ENCODE measurements around the gene SAMD3.
"Not testable (repeated sequence)": the region's sequence is repeated elsewhere in the genome, so short reads cannot be mapped to it uniquely, and the experiment has no call there.

Gene SAMD3

GRCh38 chr6:130207979-130208649, 14.6 kb downstream of the SAMD3 start:
- DNase-seq: no peak

- DNase-seq: no peak
These were observed 16.3 kb downstream of the SAMD3 start for GRCh38 chr6:130206479-130206878.

GRCh38 chr6:130204322-130204721, 18.4 kb downstream of the SAMD3 start:
- DNase-seq: no peak

- DNase-seq: no peak
These were observed 19.4 kb downstream of the SAMD3 start for GRCh38 chr6:130203370-130203769.

DNA sequence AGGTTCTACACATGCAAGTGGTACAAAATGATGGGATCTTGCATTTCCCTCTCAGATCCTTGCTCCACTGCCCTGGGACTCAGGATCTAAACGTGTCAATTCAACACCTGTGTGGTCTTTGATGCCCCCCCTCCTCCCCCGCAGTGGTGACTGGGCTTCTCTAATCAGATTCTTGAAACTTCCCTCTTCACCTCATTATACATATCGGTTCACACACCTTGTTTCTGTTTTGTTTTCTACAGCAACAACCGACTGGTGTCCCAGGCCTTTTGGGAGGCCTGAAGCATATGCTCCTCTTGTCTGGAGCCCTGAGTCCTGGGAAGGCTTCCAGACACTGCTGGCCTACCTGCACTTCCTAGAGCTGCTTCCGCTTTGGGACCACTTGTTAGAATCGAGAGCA, 20.0 kb downstream of the SAMD3 start:
- no peak for DNase-seq

DNA sequence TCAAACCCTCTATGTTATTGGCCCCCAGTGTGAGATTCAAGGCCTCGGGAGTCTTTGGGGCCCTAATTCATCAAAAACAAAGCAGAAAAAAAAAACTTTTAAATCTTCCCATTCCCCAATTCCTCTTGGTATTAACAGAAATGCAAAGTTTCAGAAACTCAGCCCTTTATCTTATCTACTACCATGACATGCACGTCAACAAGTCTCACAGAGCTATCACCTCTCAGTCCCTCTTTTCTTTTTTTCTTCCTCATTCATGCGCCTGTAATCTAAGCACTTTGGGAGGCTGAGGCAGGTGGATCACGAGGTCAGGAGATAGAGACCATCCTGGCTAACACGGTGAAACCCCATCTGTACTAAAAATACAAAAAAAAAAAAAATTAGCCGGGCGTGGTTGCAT, 22.7 kb downstream of the SAMD3 start:
- no peak for DNase-seq

GRCh38 chr6:130198483-130199035, 24.2 kb downstream of the SAMD3 start:
- no peak for DNase-seq

GRCh38 chr6:130197816-130198482, 24.8 kb downstream of the SAMD3 start:
- not testable (repeated sequence) for DNase-seq

DNA sequence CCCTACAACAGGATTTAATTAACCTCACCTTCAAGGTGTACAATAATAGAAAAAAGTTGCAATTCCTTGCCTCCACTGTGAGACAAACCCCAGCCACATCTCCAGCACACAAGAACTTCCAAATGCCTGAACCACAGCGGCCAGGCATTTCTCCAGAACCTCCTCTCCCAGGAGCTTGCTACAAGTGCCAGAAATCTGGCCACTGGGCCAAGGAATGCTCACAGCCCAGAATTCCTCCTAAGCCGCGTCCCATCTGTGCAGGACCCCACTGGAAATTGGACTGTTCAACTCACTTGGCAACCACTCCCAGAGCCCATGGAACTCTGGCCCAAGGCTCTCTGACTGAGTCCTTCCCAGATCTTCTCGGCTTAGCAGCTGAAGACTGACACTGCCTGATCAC, 28.3 kb downstream of the SAMD3 start:
- DNase-seq: not testable (repeated sequence)

DNA sequence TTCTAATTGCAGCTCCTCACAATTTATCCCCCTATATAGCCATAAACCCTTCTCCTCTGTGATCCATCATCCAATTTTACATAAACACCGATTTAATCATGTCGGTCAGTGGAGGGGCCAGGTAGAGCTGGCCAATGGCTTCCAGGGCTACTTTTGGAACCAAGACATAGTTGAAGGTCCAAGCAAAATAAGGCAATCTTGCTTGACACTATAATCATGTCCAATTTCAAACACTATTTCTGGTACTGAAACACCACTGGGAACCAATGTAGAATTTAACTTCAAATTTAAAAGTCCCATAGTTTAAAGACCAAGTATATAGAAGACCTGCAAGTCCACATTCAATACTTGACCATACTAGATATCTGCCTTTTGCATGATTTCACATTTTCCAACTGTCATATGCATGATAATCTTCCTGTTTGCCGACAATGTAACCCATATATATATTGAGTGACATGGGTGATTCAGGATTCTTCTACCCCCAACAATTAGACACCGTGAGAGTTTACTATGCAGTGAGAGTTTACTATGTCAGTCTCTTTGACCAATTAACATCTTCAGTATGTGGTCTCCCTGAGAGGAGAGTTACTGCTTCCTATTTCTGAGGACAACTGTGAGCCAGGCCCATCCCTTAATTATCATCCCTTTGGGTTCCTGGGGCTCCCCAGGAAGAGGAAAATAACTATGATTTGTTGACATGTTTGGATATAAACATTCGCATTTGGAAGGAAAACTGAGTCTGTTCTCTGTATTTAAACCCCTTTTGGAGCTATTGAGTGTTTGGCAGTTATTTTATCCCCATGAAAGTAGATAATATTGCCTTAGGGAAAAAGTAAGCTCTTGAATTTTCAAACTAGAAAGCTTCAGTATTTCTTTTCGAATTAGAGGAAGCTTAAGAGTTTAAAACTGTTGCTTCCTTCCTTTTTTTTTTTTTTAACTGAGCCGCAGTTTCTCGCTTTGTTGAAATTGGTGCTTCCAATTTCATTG, 31.8 kb downstream of the SAMD3 start:
- no peak for DNase-seq

- DNase-seq: no peak
These were observed 33.0 kb downstream of the SAMD3 start for GRCh38 chr6:130189531-130190397.

- no peak for DNase-seq
These were observed 34.4 kb downstream of the SAMD3 start for GRCh38 chr6:130188207-130188899.

DNA sequence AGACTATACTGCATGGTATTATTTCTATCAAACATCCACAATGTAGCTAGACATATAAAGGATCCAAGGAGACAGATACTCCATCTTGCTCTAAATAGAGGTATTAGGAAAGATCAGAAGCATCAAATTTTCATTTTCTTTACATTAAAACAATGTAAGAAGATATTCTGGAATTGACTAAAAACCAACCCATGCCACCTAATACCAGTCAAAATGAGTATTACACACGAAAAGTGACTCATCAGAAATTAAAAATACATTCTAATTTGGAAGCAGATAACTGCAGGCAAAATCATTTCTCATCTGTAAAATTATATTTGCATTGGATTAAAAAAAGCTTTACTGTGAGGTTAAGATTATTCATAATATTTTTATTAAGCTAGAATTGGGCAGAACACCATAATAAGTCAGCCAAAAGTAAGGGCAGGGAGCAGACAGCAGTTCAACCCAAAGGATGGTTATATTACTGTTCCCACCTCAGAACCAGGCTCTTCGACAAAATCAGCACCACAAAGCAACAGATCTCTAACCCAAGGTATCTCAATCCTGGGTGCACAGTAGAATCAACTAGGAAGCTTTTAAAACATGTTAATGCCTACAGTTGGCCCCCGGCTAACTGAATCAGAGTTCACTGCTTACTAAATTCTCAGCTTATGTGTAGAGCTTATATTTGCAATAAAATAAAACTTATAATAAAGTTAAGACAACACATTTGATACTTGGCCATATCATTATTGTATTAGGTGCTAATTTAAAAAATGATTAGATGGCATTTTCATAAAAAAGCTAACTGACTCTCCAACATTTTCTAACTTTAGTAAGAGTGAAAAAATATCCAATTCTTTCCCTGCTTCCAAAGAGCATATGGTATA, 35.2 kb downstream of the SAMD3 start:
- no peak for DNase-seq

DNA sequence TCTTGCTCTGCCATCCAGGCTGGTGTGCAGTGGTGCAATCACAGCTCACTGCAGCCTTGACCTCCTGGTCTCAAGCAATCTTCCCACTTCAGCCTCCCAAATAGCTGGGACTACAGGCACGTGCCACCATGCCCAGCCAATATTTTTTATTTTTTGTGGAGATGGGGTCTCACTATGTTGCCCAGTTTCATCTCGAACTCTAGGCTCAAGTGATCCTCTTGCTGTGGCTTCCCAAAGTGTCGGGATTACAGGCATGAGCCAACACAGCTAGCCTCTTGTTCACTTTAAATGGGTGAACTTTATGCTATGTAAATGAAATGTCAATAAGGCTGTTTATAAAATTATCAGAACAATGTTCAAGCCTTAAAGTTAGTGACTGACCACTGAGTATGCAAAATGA, 37.1 kb downstream of the SAMD3 start:
- DNase-seq: no peak

DNA sequence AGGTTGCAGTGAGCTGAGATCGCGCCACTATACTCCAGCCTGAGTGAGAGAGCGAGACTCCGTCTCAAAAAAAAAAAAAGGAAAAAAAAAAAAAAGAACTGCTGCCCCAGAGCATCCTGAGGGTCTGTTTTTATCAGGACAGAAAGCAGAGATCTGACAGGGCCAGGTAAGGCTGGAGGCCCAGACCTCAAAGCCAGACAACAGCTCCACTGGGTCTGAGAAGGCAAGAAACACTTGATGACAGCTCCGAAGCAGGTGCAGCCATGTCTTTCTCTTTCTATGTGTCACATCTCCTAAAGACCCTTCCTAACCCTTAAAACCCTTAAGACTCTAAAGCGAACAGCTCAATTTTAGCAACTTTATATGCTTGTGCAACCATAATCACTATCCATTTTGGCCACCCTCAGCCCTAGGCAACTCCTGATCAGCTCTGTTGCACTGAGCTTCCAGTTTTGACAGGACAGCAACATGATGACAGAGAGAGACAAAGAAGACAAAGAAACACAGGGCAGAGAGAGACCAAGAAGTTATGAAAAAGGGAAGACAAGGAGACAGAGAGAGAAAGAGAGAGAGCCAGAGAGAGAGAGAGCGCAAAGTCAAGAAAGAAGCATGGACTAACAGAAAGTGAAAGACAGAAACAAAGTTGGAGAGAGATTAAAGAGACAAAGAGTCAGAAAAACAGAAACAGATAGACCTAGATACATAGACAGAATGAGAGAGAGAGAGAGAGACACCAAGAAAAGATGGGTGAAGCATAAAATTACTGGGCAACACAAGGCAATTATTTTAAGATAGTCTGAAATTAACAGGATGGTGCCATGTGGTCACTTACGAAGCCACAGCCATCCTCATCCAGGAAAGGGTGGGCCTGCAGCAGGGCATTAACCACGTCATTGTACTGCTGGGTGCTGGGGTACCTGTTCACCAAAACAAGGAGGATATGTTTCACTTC, 39.2 kb downstream of the SAMD3 start:
- DNase-seq: no peak

DNA sequence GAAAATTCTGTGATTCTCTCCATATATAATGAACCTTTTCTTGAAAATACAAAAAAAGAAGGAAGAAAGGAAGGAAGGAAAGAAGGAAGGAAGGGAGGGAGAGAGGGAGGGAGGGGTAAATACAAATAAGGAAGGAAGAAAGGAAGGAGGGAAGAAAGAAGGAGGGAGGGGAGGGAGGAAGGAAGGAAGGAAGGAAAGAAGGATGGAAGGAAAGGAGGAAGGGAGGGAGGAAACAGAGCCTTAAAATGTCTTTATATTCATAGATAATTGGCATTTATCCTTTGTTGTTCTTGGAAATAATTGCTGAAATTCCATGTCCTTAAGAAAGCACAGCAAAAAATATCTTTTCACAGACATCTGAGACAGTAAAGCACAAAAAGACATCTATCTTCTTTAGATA, 40.3 kb downstream of the SAMD3 start:
- no peak for DNase-seq

GRCh38 chr6:130178692-130179091, 44.1 kb downstream of the SAMD3 start:
- no peak for DNase-seq

DNA sequence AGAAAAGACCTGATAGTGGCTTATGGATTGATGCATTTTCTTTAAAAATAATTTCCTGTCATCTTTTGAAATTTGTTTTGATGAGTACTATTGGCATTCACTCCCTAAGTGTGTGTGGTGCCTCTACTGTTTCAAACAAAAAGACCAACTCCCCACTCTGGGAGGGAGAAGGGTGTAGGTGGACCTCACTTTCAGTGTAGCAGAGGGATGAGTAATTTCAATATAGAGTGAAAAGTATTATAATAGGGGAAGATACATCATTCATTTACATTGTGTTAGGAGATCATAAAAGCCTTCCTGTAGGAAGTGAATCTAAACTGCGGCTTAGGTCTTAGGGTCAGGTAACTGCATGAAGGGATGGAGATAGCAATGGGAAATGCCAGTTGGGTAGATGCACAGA, 46.4 kb downstream of the SAMD3 start:
- DNase-seq: no peak

- DNase-seq: not testable (repeated sequence)
These were observed 49.3 kb downstream of the SAMD3 start for GRCh38 chr6:130173377-130174004.

All from NCI-H1436 treated with DMSO at 0.1 percent for 48 hours (cell line).